ENCODE measurements around the gene MORC4. TPM values are rescaled to one million over a fixed set of nuclear protein-coding genes. Genes with fewer than 3 reads are reported as not detected.

The MORC4 gene
- total and polyA plus RNA-seq, 2 experiments from 2014 or later: 7.0 to 13.0 TPM

DNA sequence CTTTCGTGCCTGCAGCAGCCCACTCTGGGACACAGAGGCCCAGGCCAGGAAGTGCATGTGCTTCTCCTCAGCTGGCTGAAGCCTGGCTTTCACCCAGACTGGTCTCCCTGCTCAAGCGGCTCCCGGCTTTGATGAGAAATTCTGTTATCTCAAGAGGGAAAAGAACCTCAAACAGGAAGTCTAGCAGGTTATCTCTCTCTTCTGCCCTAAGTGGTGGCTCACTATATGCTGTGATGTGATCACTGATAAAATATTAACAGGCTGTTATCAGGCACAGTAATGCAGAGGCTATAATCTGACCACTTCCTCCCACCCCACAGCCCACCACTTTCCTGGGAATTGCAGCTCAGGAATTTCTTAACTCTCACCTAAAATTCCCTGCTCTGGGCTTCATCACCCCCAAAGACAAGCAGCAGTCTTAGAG is 66.5 kb downstream of the MORC4 start:
- no peak for TF ChIP-seq CTCF (IDR thresholded peaks at IDR 0.05; ENCODE audit: low read depth, low read length)
- H3K27ac ChIP-seq: peak overlapping the region; percentile 82
- DNase-seq (ENCODE audit: low read depth in 1 of 2, low spot score in 1 of 2): peak; percentile 59 to 71

GRCh38 chrX:106932960-106933537 is 67.0 kb downstream of the MORC4 start:
- no peaks in the 10 kb centered on the region for H3K36me3 ChIP-seq
- peaks cover 34% of the 10 kb centered on the region for H3K4me1 ChIP-seq (ENCODE audit: low read depth)
- no peaks in the 10 kb centered on the region for H3K27me3 ChIP-seq
- H3K9me3 ChIP-seq (ENCODE audit: low read depth): no peaks in the 10 kb centered on the region
- H3K4me3 ChIP-seq: no peak overlapping the region
- no peak for TF ChIP-seq CTCF (IDR thresholded peaks at IDR 0.05; ENCODE audit: low read depth, low read length)
- DNase-seq (ENCODE audit: low read depth in 1 of 2, low spot score in 1 of 2): peak in 1 of 2 donors; percentile 80
- H3K27ac ChIP-seq: peak overlapping the region; percentile 82

More for the DNA sequence above, 66.5 kb downstream of the MORC4 start:
- H3K9me3 ChIP-seq (ENCODE audit: low read depth): no peaks in the 10 kb centered on the region
- no peak overlapping the region for H3K4me3 ChIP-seq
- H3K27me3 ChIP-seq: no peaks in the 10 kb centered on the region
- no peaks in the 10 kb centered on the region for H3K36me3 ChIP-seq
- peaks cover 37% of the 10 kb centered on the region for H3K4me1 ChIP-seq (ENCODE audit: low read depth)

DNA sequence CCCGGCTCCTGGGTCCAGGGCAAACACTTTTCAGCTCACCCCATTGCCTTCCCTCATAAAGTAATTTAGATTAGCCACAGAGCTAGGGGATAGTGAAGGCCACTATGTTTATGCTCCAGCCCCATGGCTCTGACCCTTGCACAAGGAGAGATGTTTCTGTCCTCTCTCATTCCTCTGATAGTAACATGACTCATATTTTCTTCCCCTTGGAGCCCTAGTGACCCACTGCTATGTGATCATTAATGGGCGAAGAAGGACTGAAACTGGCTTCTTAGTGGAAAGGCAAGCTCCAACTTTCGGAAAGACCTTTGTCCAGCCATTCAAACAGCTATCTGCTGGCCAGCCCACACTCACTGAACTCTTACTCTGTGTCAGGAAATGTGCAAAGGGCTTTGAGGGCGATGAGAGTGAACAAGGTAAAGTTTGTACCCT is 67.5 kb downstream of the MORC4 start:
- no peak for TF ChIP-seq CTCF (IDR thresholded peaks at IDR 0.05; ENCODE audit: low read depth, low read length)
- Histone ChIP-seq H3K4me3 (no peak overlapping the region), H3K36me3 (no peaks in the 10 kb centered on the region), H3K27me3 (no peaks in the 10 kb centered on the region), H3K4me1 (ENCODE audit: low read depth) (peaks cover 34% of the 10 kb centered on the region), H3K9me3 (ENCODE audit: low read depth) (no peaks in the 10 kb centered on the region), H3K27ac (peak overlapping the region; percentile 82)
- peak; percentile 17 to 54 for DNase-seq (ENCODE audit: low read depth in 1 of 2, low spot score in 1 of 2)

DNA sequence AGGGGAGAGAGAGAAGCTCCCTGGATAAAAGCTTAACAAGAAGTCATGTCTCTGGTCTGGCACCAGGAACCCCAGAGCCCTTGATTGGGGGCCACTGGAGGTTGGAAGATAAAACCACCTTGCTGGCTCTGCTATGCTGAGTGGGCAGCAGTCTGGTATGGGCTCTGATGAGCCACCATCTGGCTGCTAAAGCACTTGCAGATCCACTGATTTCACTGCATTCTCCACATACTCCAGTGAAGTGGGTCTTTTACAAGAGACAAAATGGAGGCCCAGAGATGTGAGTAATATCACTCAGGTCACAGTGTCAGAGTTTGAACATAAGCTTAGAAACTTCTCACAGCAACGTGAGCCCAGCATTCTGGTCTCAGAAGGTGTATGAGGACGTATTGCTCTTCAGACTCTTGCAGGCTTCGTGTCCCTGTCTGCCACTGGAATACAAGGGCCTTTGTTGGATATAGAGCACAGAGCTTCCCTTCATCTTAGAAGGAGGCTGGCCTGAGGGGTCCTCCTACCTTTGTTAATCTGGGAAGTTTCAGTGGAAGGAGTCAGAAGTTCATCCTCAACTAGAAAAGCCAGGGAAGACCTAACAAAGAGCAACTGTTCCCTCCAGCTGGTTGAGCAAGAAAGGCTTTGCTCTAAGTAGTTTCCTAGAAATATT is 68.1 kb downstream of the MORC4 start:
- peak overlapping the region; percentile 82 for H3K27ac ChIP-seq
- H3K9me3 ChIP-seq (ENCODE audit: low read depth): no peaks in the 10 kb centered on the region
- DNase-seq (ENCODE audit: low read depth in 1 of 2, low spot score in 1 of 2): peak; percentile 21 to 39
- no peak for TF ChIP-seq CTCF (IDR thresholded peaks at IDR 0.05; ENCODE audit: low read depth, low read length)
- H3K4me1 ChIP-seq (ENCODE audit: low read depth): peaks cover 34% of the 10 kb centered on the region
- H3K27me3 ChIP-seq: no peaks in the 10 kb centered on the region
- no peak overlapping the region for H3K4me3 ChIP-seq
- no peaks in the 10 kb centered on the region for H3K36me3 ChIP-seq

DNA sequence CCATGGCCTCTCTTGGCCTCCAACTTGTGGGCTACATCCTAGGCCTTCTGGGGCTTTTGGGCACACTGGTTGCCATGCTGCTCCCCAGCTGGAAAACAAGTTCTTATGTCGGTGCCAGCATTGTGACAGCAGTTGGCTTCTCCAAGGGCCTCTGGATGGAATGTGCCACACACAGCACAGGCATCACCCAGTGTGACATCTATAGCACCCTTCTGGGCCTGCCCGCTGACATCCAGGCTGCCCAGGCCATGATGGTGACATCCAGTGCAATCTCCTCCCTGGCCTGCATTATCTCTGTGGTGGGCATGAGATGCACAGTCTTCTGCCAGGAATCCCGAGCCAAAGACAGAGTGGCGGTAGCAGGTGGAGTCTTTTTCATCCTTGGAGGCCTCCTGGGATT is 71.8 kb downstream of the MORC4 start:
- no peak for TF ChIP-seq CTCF (IDR thresholded peaks at IDR 0.05; ENCODE audit: low read depth, low read length)
- Histone ChIP-seq H3K4me3 (no peak overlapping the region), H3K4me1 (ENCODE audit: low read depth) (peaks cover 22% of the 10 kb centered on the region), H3K9me3 (ENCODE audit: low read depth) (no peaks in the 10 kb centered on the region), H3K27ac (no peak overlapping the region), H3K36me3 (no peaks in the 10 kb centered on the region), H3K27me3 (no peaks in the 10 kb centered on the region)
- DNase-seq (ENCODE audit: low read depth in 1 of 2, low spot score in 1 of 2): no peak
